K562 (cell line): ENCODE results near the gene NLK. TPM values are rescaled to one million over a fixed set of nuclear protein-coding genes. Genes with fewer than 3 reads are reported as not detected.

Experiments used
- COPS2 ChIP-seq: fragments of 450-650 bp; conservative IDR thresholded peaks from 2 replicates; pipeline ENCODE4 v1.6.1; 2016; ENCODE audit warnings: mild to moderate bottlenecking, moderate library complexity
- CREB3 ChIP-seq: fragments of 450-650 bp; conservative IDR thresholded peaks from 2 replicates; pipeline ENCODE4 v1.6.1; 2016; ENCODE audit warnings: missing genetic modification characterization, low read depth, mild to moderate bottlenecking, missing compliant biosample characterization, moderate library complexity
- FOXK2 ChIP-seq, 2 experiments: fragments of 450-650 bp; IDR thresholded peaks in 1 of 2; conservative IDR thresholded peaks in 1 of 2; 2 replicates each; pipeline ENCODE4 v1.6.1; 2016; ENCODE audit warnings: low read depth in 2 of 2, mild to moderate bottlenecking in 1 of 2
- MAZ ChIP-seq, 2 experiments: fragments of 450-650 bp in 1 of 2; sonication (generic) in 1 of 2; formaldehyde crosslinking; IDR thresholded peaks in 1 of 2; conservative IDR thresholded peaks in 1 of 2; 2 replicates each; pipeline versions ENCODE4 v1.4.0 to v1.5.0; 2020; ENCODE audit warnings: mild to moderate bottlenecking in 1 of 2, missing genetic modification reagents in 1 of 2
- MBD1 ChIP-seq: fragments of 250-450 bp; sonication (Bioruptor Pico); IDR thresholded peaks from 2 replicates; pipeline ENCODE4 v1.8.0; 2022; ENCODE audit warnings: inconsistent platforms
- MTA3 ChIP-seq: fragments of 450-650 bp; formaldehyde crosslinking; IDR thresholded peaks from 2 replicates; pipeline ENCODE4 v1.6.1; 2017; ENCODE audit warnings: mild to moderate bottlenecking, borderline replicate concordance
- NFIC ChIP-seq: fragments of 450-650 bp; IDR thresholded peaks from 2 replicates; pipeline ENCODE4 v1.6.1; 2017; ENCODE audit warnings: mild to moderate bottlenecking, inconsistent platforms
- NFYB ChIP-seq: IDR thresholded peaks from 2 replicates; pipeline ENCODE4 v1.6.1; 2011; ENCODE audit warnings: mild to moderate bottlenecking, moderate library complexity; ENCODE audit not compliant: insufficient read length; ENCODE audit errors: extremely low read depth
- POLR3A ChIP-seq: IDR thresholded peaks from 2 replicates; pipeline ENCODE4 v1.6.1; 2011; ENCODE audit warnings: borderline replicate concordance, mild to moderate bottlenecking, moderate library complexity; ENCODE audit not compliant: insufficient read length, insufficient read depth; ENCODE audit errors: extremely low read depth
- RBM25 ChIP-seq: fragments of 200-400 bp; formaldehyde crosslinking; IDR thresholded peaks from 2 replicates; pipeline ENCODE4 v1.6.1; 2018; ENCODE audit warnings: low read length, low read depth, moderate library complexity; ENCODE audit not compliant: severe bottlenecking
- SIN3A ChIP-seq, 2 experiments: fragments of 150-350 bp in 1 of 2; IDR thresholded peaks; 2 replicates each; pipeline ENCODE4 v1.6.1; 2011 to 2016; ENCODE audit warnings: borderline replicate concordance in 2 of 2, low read depth in 2 of 2, low read length in 2 of 2, mild to moderate bottlenecking in 2 of 2, moderate library complexity in 2 of 2; ENCODE audit not compliant: control insufficient read depth in 1 of 2
- SNIP1 ChIP-seq: fragments of 450-650 bp; IDR thresholded peaks from 2 replicates; pipeline ENCODE4 v1.7.1; 2017; ENCODE audit warnings: low read depth, mild to moderate bottlenecking
- ZBTB43 ChIP-seq: sonication (generic); formaldehyde crosslinking; IDR thresholded peaks from 2 replicates; pipeline ENCODE4 v1.8.0; 2023; ENCODE audit warnings: mild to moderate bottlenecking, missing genetic modification reagents
- ZNF217 ChIP-seq: sonication (generic); formaldehyde crosslinking; IDR thresholded peaks from 2 replicates; pipeline ENCODE4 v1.8.0; 2022; ENCODE audit warnings: mild to moderate bottlenecking, missing genetic modification reagents
- ZNF280A ChIP-seq: fragments of 450-650 bp; IDR thresholded peaks from 2 replicates; pipeline ENCODE4 v1.6.1; 2018; ENCODE audit warnings: mild to moderate bottlenecking, low read depth; ENCODE audit not compliant: partially characterized antibody
- ZNF324 ChIP-seq: fragments of 250-450 bp; sonication (Bioruptor Pico); IDR thresholded peaks from 2 replicates; pipeline ENCODE4 v1.4.0; 2020; ENCODE audit warnings: mild to moderate bottlenecking
- ZNF436 ChIP-seq: fragments of 250-450, 450-650 bp; sonication (Bioruptor Pico); formaldehyde crosslinking; IDR thresholded peaks from 2 replicates; pipeline ENCODE4 v1.7.0; 2020; ENCODE audit warnings: mild to moderate bottlenecking
- ZSCAN32 ChIP-seq: fragments of 450-650 bp; formaldehyde crosslinking; IDR thresholded peaks from 2 replicates; pipeline ENCODE4 v1.4.0; 2020; ENCODE audit warnings: mild to moderate bottlenecking, moderate library complexity
- polyA plus RNA-seq, 8 experiments: library from polyadenylated mRNA; depleted of rRNA in 4 of 8; stranded (reverse) in 5 of 8; unstranded in 3 of 8; fragments of >200 nt; fragmentation: Nextera tagmentation in 2 of 8; fragmentation: Illumina TruSeq in 1 of 8; extraction: Ambion mirVana in 2 of 8; extraction: Trizol in 1 of 8; gene quantifications; 2 replicates each; pipeline versions ENCODE4 v1.2.1 to v1.2.3, GENCODE V29; 2011 to 2014; ENCODE audit warnings: inconsistent platforms in 1 of 8, missing spikeins in 1 of 8
- total RNA-seq, 7 experiments: library from RNA; depleted of rRNA in 6 of 7; stranded (reverse); fragments of >200 nt in 6 of 7; fragmentation: Illumina TruSeq in 2 of 7; extraction: Trizol in 2 of 7; gene quantifications; 2 replicates each; pipeline versions ENCODE4 v1.2.1 to v1.2.3, GENCODE V29; 2011 to 2021; ENCODE audit warnings: low replicate concordance in 1 of 7
- TF ChIP-seq, protein P1 (sequence below): fragments of 250-450 bp; sonication (Bioruptor Pico); IDR thresholded peaks from 2 replicates; pipeline ENCODE4 v1.8.0; 2021; ENCODE audit warnings: mild to moderate bottlenecking, moderate library complexity

The NLK gene
- total and polyA plus RNA-seq, 9 of the 15 experiments (the other 6 are each of a cell fraction or from before 2014, with no cell fraction given), result 10.9 to 59.6 (median 26.7) TPM

- TF ChIP-seq, protein P1, sequence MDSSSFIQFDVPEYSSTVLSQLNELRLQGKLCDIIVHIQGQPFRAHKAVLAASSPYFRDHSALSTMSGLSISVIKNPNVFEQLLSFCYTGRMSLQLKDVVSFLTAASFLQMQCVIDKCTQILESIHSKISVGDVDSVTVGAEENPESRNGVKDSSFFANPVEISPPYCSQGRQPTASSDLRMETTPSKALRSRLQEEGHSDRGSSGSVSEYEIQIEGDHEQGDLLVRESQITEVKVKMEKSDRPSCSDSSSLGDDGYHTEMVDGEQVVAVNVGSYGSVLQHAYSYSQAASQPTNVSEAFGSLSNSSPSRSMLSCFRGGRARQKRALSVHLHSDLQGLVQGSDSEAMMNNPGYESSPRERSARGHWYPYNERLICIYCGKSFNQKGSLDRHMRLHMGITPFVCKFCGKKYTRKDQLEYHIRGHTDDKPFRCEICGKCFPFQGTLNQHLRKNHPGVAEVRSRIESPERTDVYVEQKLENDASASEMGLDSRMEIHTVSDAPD (CRISPR knock-in tag), result no peak
- TF ChIP-seq ZNF217 (CRISPR knock-in tag), result no peak
- TF ChIP-seq ZNF436, result no peak
- TF ChIP-seq CREB3 (tag), result no peak
- TF ChIP-seq NFIC, result no peak
- no peak for TF ChIP-seq ZNF324 (CRISPR knock-in tag)
- no peak for TF ChIP-seq ZBTB43 (CRISPR knock-in tag)
- peak in 1 of 2 experiments; percentile 43; a peak in 1 of 4 replicates for TF ChIP-seq SIN3A (IDR thresholded peaks at IDR 0.05; ENCODE audit: borderline replicate concordance in 2 of 2, control insufficient read depth in 1 of 2, low read depth in 2 of 2, low read length in 2 of 2)
- TF ChIP-seq MAZ (CRISPR knock-in tag; conservative IDR thresholded peaks at IDR 0.05 in 1 of 2, IDR thresholded peaks at IDR 0.05 in 1 of 2), result peak in 1 of 2 experiments; percentile 56; a peak in 2 of 4 replicates
- no peak for TF ChIP-seq ZSCAN32 (CRISPR knock-in tag)
- no peak for TF ChIP-seq ZNF280A
- no peak for TF ChIP-seq SNIP1
- peak; percentile 99 for TF ChIP-seq RBM25
- TF ChIP-seq MTA3, result peak; percentile 95; the same call in 1 of the 2 replicates
- TF ChIP-seq POLR3A, result no peak
- peak; percentile 82 for TF ChIP-seq NFYB
- no peak for TF ChIP-seq MBD1 (CRISPR knock-in tag)
- TF ChIP-seq FOXK2 (conservative IDR thresholded peaks at IDR 0.05 in 1 of 2, IDR thresholded peaks at IDR 0.05 in 1 of 2; ENCODE audit: low read depth in 2 of 2), result peak; percentile 93 to 96
- no peak for TF ChIP-seq COPS2
Observed at GRCh38 chr17:28041068-28041843, 1.2 kb upstream of the NLK start (continued).
